Stimulated activated CD4-positive, alpha-beta T cell treated with anti-CD3 and anti-CD28 coated beads, Interleukin-2, amount 100 ng/mL, for 24 hours (primary cell): ENCODE results near the gene IPPK.
"Not testable (repeated sequence)": the region's sequence is repeated elsewhere in the genome, so short reads cannot be mapped to it uniquely, and the experiment has no call there.

Experiments
- DNase-seq, 2 donors: peaks; one replicate each; pipeline ENCODE4 v3.0.0-alpha.2; 2020

The IPPK gene

GRCh38 chr9:92636627-92637026 lies 33.3 kb downstream of the IPPK start:
- DNase-seq, result no peak

- DNase-seq, result no peak
These were observed 34.2 kb downstream of the IPPK start for GRCh38 chr9:92635760-92636159.

- DNase-seq, result peak; percentile 69 to 72
These were observed 35.0 kb downstream of the IPPK start for GRCh38 chr9:92634712-92635605.

- DNase-seq, result no peak
These were observed 36.2 kb downstream of the IPPK start for GRCh38 chr9:92633614-92634278.

DNA sequence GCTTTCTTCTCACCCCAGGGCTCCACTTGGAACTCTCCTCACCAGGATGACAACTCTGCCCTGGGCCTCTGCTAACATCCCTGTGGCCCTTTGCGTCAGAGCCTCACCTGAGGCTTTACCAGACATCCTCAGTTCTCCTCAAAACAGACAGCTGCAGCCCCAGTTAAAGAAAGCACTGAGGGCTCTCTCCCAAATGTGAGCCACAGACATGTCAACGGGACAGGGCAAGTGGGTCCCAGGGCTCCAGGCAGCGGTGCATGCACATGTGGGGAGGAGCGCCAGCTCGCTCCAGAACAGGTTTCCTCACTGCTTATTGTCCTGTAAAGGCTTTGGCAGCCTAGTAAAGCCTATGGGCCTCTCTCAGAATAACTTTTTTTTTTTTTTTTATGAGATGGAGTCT lies 37.3 kb downstream of the IPPK start:
- DNase-seq, result no peak

GRCh38 chr9:92631452-92632343 lies 38.2 kb downstream of the IPPK start:
- DNase-seq, result no peak

DNA sequence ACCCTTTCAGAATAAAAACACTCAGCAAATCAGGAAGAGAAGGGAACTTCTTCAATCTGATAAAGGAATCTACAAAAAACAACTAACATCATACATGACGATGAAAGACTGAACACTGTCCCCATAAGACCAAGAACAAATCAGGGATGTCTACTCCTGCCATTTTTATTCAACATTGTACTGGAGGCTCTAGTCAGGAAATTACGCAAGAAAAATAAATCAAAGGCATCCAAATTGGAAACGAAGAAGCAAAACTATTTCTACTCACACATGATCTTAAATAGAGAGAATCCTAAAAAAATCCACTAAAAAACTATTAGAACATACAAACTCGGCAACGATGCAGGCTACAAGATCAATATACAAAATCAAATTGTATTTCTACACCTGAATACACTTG lies 42.3 kb downstream of the IPPK start:
- no peak for DNase-seq

- no peak for DNase-seq
These were observed 43.4 kb downstream of the IPPK start for GRCh38 chr9:92626484-92626883.

DNA sequence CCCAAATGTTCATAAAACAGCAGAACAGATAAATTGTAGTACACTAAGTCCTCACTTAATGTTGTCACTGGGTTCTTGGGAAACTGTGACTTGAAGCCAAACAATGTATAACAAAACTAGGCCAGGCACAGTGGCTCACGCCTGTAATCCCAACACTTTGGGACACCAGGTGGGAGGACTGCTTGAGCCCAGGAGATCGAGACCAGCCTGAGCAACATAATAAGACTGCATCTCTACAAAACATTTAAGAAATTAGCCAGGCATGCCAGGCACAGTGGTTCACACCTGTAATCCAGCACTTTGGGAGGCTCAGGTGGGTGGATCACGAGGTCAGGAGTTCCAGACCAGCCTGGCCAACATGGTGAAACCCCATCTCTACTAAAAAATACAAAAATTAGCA lies 46.0 kb downstream of the IPPK start:
- DNase-seq, result not testable (repeated sequence)

- DNase-seq, result no peak
These were observed 49.1 kb downstream of the IPPK start for GRCh38 chr9:92620845-92621244.

GRCh38 chr9:92619601-92620300 lies 50.2 kb downstream of the IPPK start:
- DNase-seq, result no peak

GRCh38 chr9:92618633-92619225 lies 51.2 kb downstream of the IPPK start:
- no peak for DNase-seq

DNA sequence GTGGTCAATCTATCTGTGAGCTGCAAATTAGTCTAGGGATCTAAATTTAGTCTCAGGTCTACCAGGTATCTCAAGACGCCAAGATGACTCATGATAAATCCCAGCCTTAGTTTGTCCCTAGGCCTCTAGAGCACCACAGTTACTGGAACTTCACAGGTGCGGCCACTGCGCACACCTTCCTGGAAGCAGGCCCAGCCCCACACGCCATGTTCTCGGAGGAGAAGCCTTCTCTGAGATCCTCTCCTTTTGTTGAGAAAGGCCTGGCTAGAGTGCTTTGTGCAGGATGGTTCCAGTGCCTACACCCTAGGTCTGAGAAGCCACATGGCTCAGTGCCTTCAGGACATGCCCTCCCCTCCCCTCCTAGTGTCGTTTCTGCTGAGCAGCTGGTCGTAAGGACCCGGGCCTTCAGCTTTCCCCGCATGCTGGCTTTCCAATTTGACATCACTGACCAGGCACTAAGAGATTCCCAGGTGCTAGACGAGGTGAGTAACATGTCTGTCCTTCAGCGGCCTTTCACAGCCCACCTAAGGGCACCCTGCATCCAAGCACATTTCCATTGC lies 51.9 kb downstream of the IPPK start:
- DNase-seq, result no peak

- DNase-seq, result no peak
These were observed 52.6 kb downstream of the IPPK start for GRCh38 chr9:92617195-92617813.

GRCh38 chr9:92616655-92617111 lies 53.2 kb downstream of the IPPK start:
- DNase-seq, result no peak

DNA sequence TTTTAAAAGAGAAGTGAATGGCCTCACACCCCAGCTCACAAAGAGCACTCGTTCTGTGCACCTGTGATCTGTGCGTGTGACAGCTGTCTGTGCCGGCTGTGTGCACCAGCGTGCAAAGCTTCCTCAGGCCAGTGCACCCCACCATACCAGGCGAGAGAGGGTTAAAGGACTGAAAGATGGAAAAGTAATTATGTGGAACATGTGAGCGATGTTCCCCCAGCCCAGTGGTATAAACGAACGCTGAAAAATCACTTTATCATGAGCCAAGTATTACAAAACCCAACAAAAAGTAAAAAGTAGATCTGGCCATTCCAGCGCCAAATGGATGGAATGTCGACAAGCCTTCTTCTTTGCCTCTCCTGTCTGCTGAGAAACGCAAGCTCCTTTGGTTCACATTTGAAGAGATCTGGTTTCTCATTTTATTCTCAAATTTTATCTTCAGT lies 53.7 kb downstream of the IPPK start:
- no peak for DNase-seq

DNA sequence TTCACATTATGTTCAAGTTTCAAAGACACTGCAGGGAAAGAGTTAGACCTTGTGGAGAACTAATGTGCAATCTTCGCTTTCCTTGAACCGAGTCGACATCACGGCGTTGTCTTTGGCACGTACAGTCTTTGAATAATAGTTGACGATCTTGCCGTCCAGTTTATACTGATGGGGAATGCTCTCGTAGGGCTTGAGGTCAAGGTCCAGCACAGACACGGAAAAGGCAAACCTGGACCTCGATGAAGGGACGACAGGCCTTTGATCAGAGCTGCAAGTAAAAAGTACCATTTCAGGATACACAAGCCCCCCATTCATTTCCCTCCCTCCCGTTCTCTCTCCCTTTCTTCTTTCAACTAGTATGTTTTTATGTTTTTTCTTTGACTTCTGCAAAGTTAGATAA lies 54.1 kb downstream of the IPPK start:
- DNase-seq, result no peak

- no peak for DNase-seq
These were observed 55.0 kb downstream of the IPPK start for GRCh38 chr9:92614763-92615461.

DNA sequence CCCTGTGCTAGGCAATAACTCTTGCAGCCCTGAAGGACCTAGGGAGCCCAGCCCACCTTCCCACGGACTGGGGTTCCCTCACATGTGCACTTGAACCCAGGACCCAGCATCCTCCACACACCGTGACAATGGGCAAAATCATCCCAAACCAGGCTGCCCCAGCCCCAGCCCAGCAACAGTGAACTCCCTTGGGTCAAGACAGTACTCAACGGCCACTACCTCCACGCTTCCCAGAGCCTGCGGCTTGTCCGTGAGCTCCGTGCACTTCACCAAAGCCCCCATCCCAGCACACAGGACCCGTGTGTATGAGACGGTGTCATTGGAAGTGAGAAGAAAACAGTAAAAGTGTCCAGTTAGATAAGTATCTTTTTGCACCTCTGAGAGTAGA lies 55.8 kb downstream of the IPPK start:
- DNase-seq, result no peak

DNA sequence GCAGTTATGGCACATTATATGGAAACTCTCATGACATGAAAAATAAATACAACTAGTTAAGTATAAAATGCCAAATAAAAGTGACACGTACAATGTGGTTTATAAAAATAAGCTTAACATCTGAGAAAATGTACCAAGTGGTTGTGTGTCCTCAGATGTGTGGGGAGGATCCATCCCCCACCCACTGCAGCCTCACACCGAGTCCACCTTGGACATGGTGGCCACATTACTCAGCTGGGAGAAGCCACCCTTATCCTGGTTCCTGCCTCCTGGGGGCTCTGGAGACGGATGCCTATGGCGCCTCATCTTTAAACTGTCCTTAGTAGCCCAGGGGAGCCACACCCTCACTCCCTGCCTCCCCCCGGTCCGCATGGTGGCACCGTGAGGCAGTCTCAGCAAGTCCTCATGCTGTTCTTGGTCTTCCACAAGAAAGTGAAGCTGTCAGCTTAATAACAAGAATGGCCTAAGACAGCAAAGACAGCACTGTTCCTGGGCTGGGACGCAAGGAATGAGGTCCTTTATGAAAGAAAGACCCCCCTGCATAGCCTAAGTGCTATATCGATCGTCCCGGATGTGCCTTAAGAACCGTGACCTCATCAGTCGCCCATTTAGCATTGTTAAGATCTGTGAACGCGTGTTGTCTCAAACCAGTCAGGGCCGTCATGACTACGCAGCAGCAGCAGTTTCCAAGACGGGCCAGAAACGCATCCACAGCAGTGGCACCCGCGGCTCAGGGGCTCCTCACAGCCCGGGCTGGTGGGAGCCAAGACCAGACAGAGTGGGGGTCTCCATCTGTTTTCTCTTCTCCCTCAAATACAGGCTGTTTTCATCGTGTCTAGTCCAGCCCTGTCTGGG lies 56.4 kb downstream of the IPPK start:
- DNase-seq, result no peak
